Central memory CD4-positive, alpha-beta T cell (primary cell): ENCODE measurements around the gene TEKT1.
A peak's percentile ranks its signal among the peaks of the same experiment; 100 is the strongest.

Experiments
- DNase-seq: peaks from one replicate; pipeline ENCODE4 v3.0.0; 2022

Gene TEKT1

GRCh38 chr17:6756425-6757031 is 75.0 kb downstream of the TEKT1 start:
- DNase-seq: no peak

- DNase-seq: peak; percentile 55
Observed at GRCh38 chr17:6755731-6756184, 75.8 kb downstream of the TEKT1 start, which contains the start of gene XAF1. Gene XAF1 (plus strand): TSS chr17:6756046. CDS start chr17:6756079, 33 bp downstream.

GRCh38 chr17:6755281-6755680 is 76.2 kb downstream of the TEKT1 start:
- DNase-seq: no peak

GRCh38 chr17:6753546-6753945 is 78.0 kb downstream of the TEKT1 start:
- no peak for DNase-seq

- DNase-seq: peak; percentile 50
Observed at GRCh38 chr17:6753006-6753445, 78.5 kb downstream of the TEKT1 start.

- DNase-seq: no peak
Observed at GRCh38 chr17:6752068-6752909, 79.2 kb downstream of the TEKT1 start.

- DNase-seq: no peak
Observed at GRCh38 chr17:6749519-6749918, 82.0 kb downstream of the TEKT1 start.

DNA sequence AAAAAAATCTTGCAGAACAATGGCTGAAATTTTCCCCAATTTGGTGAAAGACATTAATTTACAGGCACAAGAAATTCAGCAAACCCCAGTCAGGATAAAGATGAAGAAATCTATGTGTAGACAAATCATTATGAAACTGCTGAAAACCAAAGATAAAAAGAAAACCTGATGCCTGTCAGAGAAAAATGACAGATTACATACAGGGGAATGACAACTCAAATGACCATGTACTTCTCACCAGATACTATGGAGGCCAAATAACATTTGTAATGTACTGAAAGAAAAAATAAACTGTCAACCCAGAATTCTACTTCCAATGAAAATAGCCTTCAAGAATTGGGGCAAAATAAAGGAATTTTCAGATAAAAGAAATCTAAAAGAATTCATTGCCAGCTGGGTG is 82.9 kb downstream of the TEKT1 start:
- no peak for DNase-seq
